ENCODE data around the gene PPP2R5A.

- no peak for TF ChIP-seq EZH2phosphoT487 (IDR thresholded peaks at IDR 0.05; ENCODE audit: borderline replicate concordance)
- TF ChIP-seq, protein P1, sequence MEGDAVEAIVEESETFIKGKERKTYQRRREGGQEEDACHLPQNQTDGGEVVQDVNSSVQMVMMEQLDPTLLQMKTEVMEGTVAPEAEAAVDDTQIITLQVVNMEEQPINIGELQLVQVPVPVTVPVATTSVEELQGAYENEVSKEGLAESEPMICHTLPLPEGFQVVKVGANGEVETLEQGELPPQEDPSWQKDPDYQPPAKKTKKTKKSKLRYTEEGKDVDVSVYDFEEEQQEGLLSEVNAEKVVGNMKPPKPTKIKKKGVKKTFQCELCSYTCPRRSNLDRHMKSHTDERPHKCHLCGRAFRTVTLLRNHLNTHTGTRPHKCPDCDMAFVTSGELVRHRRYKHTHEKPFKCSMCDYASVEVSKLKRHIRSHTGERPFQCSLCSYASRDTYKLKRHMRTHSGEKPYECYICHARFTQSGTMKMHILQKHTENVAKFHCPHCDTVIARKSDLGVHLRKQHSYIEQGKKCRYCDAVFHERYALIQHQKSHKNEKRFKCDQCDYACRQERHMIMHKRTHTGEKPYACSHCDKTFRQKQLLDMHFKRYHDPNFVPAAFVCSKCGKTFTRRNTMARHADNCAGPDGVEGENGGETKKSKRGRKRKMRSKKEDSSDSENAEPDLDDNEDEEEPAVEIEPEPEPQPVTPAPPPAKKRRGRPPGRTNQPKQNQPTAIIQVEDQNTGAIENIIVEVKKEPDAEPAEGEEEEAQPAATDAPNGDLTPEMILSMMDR (conservative IDR thresholded peaks at IDR 0.05; ENCODE audit: low read length), result no peak
Observed at GRCh38 chr1:212351588-212352362, 66.6 kb downstream of the PPP2R5A start.
